OCI-LY1 (cell line): ENCODE results near the gene CLVS2.

Source experiments
- EZH2 ChIP-seq: fragments of 200-600 bp; sonication (generic), shearing (Covaris generic); IDR thresholded peaks from 2 replicates; pipeline ENCODE4 v1.8.0; 2017; ENCODE audit warnings: borderline replicate concordance, mixed run types, mild to moderate bottlenecking, antibody characterized with exemption, low read length, moderate library complexity, mixed read lengths
- TF ChIP-seq, protein P1 (sequence below): fragments of 200-600 bp; sonication (generic), shearing (Covaris generic); IDR thresholded peaks from 2 replicates; pipeline ENCODE4 v1.5.1; 2017; ENCODE audit warnings: mild to moderate bottlenecking, antibody characterized with exemption, low read length, moderate library complexity, mixed read lengths

DNA sequence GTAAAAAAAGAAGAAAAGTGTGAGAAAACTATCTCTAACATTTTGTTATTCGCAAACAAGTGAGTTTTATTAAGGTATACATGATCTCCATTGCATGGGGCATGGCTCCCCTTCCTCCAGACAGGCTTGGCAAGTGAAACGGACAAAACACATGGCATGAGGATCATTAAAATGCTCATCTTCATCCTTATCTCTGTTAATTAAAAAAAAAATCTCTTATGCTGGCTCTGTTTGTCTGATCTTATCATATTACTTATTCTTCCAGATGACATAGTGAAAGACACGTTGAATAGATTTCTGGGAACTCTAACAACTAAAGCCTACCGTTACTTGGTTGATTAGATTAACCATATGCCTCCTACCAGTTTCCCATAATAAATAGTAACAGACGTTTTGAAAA, 89.4 kb downstream of the CLVS2 start:
- TF ChIP-seq, protein P1, sequence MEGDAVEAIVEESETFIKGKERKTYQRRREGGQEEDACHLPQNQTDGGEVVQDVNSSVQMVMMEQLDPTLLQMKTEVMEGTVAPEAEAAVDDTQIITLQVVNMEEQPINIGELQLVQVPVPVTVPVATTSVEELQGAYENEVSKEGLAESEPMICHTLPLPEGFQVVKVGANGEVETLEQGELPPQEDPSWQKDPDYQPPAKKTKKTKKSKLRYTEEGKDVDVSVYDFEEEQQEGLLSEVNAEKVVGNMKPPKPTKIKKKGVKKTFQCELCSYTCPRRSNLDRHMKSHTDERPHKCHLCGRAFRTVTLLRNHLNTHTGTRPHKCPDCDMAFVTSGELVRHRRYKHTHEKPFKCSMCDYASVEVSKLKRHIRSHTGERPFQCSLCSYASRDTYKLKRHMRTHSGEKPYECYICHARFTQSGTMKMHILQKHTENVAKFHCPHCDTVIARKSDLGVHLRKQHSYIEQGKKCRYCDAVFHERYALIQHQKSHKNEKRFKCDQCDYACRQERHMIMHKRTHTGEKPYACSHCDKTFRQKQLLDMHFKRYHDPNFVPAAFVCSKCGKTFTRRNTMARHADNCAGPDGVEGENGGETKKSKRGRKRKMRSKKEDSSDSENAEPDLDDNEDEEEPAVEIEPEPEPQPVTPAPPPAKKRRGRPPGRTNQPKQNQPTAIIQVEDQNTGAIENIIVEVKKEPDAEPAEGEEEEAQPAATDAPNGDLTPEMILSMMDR = no peak
- no peak for TF ChIP-seq EZH2
